ENCODE results near the gene FBXL17. TPM values are rescaled to one million over a fixed set of nuclear protein-coding genes. Genes with fewer than 3 reads are reported as not detected.
A peak's percentile ranks its signal among the peaks of the same experiment; 100 is the strongest.

FBXL17 gene
- total and polyA plus RNA-seq, 4 donors, result 30.0 to 58.0 (median 40.3) TPM

GRCh38 chr5:107935645-107936044, 446.3 kb downstream of the FBXL17 start:
- no CpG with 5 or more reads among the region's 1 CpG for WGBS (ENCODE audit: insufficient coverage)
- H3K4me3 ChIP-seq (ENCODE audit: low read depth, low read length), result no peak overlapping the region

GRCh38 chr5:107933326-107933725, 448.6 kb downstream of the FBXL17 start:
- Histone ChIP-seq H3K9me3 (ENCODE audit: control insufficient read depth, insufficient read depth, low read length) (no peaks in the 10 kb centered on the region), H3K4me3 (ENCODE audit: low read depth, low read length) (no peak overlapping the region), H3K4me1 (ENCODE audit: control insufficient read depth, insufficient read depth, low read length) (no peaks in the 10 kb centered on the region), H3K27me3 (ENCODE audit: control insufficient read depth, insufficient read depth, low read length) (no peaks in the 10 kb centered on the region), H3K27ac (ENCODE audit: low read depth, low read length) (no peak overlapping the region), H3K36me3 (ENCODE audit: control insufficient read depth, insufficient read depth, low read length) (no peaks in the 10 kb centered on the region)
- DNase-seq (ENCODE audit: low read depth in 4 of 6, low spot score in 6 of 6), result no peak
- no CpG with 5 or more reads among the region's 3 CpGs for WGBS (ENCODE audit: insufficient coverage)

More at GRCh38 chr5:107935645-107936044, 446.3 kb downstream of the FBXL17 start:
- no peaks in the 10 kb centered on the region for H3K36me3 ChIP-seq (ENCODE audit: control insufficient read depth, insufficient read depth, low read length)
- no peaks in the 10 kb centered on the region for H3K4me1 ChIP-seq (ENCODE audit: control insufficient read depth, insufficient read depth, low read length)
- peak in 2 of 6 donors; percentile 22 to 60 for DNase-seq (ENCODE audit: low read depth in 4 of 6, low spot score in 6 of 6)
- H3K9me3 ChIP-seq (ENCODE audit: control insufficient read depth, insufficient read depth, low read length), result no peaks in the 10 kb centered on the region
- H3K27ac ChIP-seq (ENCODE audit: low read depth, low read length), result no peak overlapping the region
- no peaks in the 10 kb centered on the region for H3K27me3 ChIP-seq (ENCODE audit: control insufficient read depth, insufficient read depth, low read length)

- H3K4me3 ChIP-seq (ENCODE audit: low read depth, low read length), result no peak overlapping the region
- no peaks in the 10 kb centered on the region for H3K9me3 ChIP-seq (ENCODE audit: control insufficient read depth, insufficient read depth, low read length)
- H3K36me3 ChIP-seq (ENCODE audit: control insufficient read depth, insufficient read depth, low read length), result no peaks in the 10 kb centered on the region
- no peaks in the 10 kb centered on the region for H3K27me3 ChIP-seq (ENCODE audit: control insufficient read depth, insufficient read depth, low read length)
- no peak overlapping the region for H3K27ac ChIP-seq (ENCODE audit: low read depth, low read length)
- 60% methylated on average over 1 of the region's 1 CpG for WGBS (ENCODE audit: insufficient coverage)
- no peak for DNase-seq (ENCODE audit: low read depth in 4 of 6, low spot score in 6 of 6)
- H3K4me1 ChIP-seq (ENCODE audit: control insufficient read depth, insufficient read depth, low read length), result no peaks in the 10 kb centered on the region
Observed at GRCh38 chr5:107930891-107931290, 451.0 kb downstream of the FBXL17 start.

- no peaks in the 10 kb centered on the region for H3K36me3 ChIP-seq (ENCODE audit: control insufficient read depth, insufficient read depth, low read length)
- H3K27me3 ChIP-seq (ENCODE audit: control insufficient read depth, insufficient read depth, low read length), result no peaks in the 10 kb centered on the region
- WGBS (ENCODE audit: insufficient coverage), result 89% methylated on average over 3 of the region's 3 CpGs
- no peak overlapping the region for H3K4me3 ChIP-seq (ENCODE audit: low read depth, low read length)
- H3K9me3 ChIP-seq (ENCODE audit: control insufficient read depth, insufficient read depth, low read length), result no peaks in the 10 kb centered on the region
- H3K27ac ChIP-seq (ENCODE audit: low read depth, low read length), result no peak overlapping the region
- H3K4me1 ChIP-seq (ENCODE audit: control insufficient read depth, insufficient read depth, low read length), result no peaks in the 10 kb centered on the region
- no peak for DNase-seq (ENCODE audit: low read depth in 4 of 6, low spot score in 6 of 6)
Observed at GRCh38 chr5:107930092-107930491, 451.8 kb downstream of the FBXL17 start.

- H3K27ac ChIP-seq (ENCODE audit: low read depth, low read length), result no peak overlapping the region
- no peaks in the 10 kb centered on the region for H3K4me1 ChIP-seq (ENCODE audit: control insufficient read depth, insufficient read depth, low read length)
- no peaks in the 10 kb centered on the region for H3K27me3 ChIP-seq (ENCODE audit: control insufficient read depth, insufficient read depth, low read length)
- H3K4me3 ChIP-seq (ENCODE audit: low read depth, low read length), result no peak overlapping the region
- H3K9me3 ChIP-seq (ENCODE audit: control insufficient read depth, insufficient read depth, low read length), result no peaks in the 10 kb centered on the region
- H3K36me3 ChIP-seq (ENCODE audit: control insufficient read depth, insufficient read depth, low read length), result no peaks in the 10 kb centered on the region
- DNase-seq (ENCODE audit: low read depth in 4 of 6, low spot score in 6 of 6), result no peak
Observed at GRCh38 chr5:107929080-107929479, 452.8 kb downstream of the FBXL17 start.

GRCh38 chr5:107926121-107926520, 455.8 kb downstream of the FBXL17 start:
- no peaks in the 10 kb centered on the region for H3K27me3 ChIP-seq (ENCODE audit: control insufficient read depth, insufficient read depth, low read length)
- no CpG with 5 or more reads among the region's 1 CpG for WGBS (ENCODE audit: insufficient coverage)
- H3K9me3 ChIP-seq (ENCODE audit: control insufficient read depth, insufficient read depth, low read length), result no peaks in the 10 kb centered on the region
- H3K36me3 ChIP-seq (ENCODE audit: control insufficient read depth, insufficient read depth, low read length), result no peaks in the 10 kb centered on the region
- DNase-seq (ENCODE audit: low read depth in 4 of 6, low spot score in 6 of 6), result no peak
- H3K4me1 ChIP-seq (ENCODE audit: control insufficient read depth, insufficient read depth, low read length), result no peaks in the 10 kb centered on the region
- H3K4me3 ChIP-seq (ENCODE audit: low read depth, low read length), result no peak overlapping the region
- H3K27ac ChIP-seq (ENCODE audit: low read depth, low read length), result no peak overlapping the region

GRCh38 chr5:107925200-107925599, 456.7 kb downstream of the FBXL17 start:
- WGBS (ENCODE audit: insufficient coverage), result 94% methylated on average over 2 of the region's 4 CpGs
- H3K36me3 ChIP-seq (ENCODE audit: control insufficient read depth, insufficient read depth, low read length), result no peaks in the 10 kb centered on the region
- no peak overlapping the region for H3K4me3 ChIP-seq (ENCODE audit: low read depth, low read length)
- no peaks in the 10 kb centered on the region for H3K9me3 ChIP-seq (ENCODE audit: control insufficient read depth, insufficient read depth, low read length)
- no peak for DNase-seq (ENCODE audit: low read depth in 4 of 6, low spot score in 6 of 6)
- no peak overlapping the region for H3K27ac ChIP-seq (ENCODE audit: low read depth, low read length)
- no peaks in the 10 kb centered on the region for H3K4me1 ChIP-seq (ENCODE audit: control insufficient read depth, insufficient read depth, low read length)
- H3K27me3 ChIP-seq (ENCODE audit: control insufficient read depth, insufficient read depth, low read length), result no peaks in the 10 kb centered on the region

GRCh38 chr5:107919969-107920368, 461.9 kb downstream of the FBXL17 start:
- DNase-seq (ENCODE audit: low read depth in 4 of 6, low spot score in 6 of 6), result no peak
- no peaks in the 10 kb centered on the region for H3K9me3 ChIP-seq (ENCODE audit: control insufficient read depth, insufficient read depth, low read length)
- H3K4me1 ChIP-seq (ENCODE audit: control insufficient read depth, insufficient read depth, low read length), result no peaks in the 10 kb centered on the region
- H3K27ac ChIP-seq (ENCODE audit: low read depth, low read length), result no peak overlapping the region
- no CpG with 5 or more reads among the region's 6 CpGs for WGBS (ENCODE audit: insufficient coverage)
- no peaks in the 10 kb centered on the region for H3K27me3 ChIP-seq (ENCODE audit: control insufficient read depth, insufficient read depth, low read length)
- no peak overlapping the region for H3K4me3 ChIP-seq (ENCODE audit: low read depth, low read length)
- H3K36me3 ChIP-seq (ENCODE audit: control insufficient read depth, insufficient read depth, low read length), result no peaks in the 10 kb centered on the region

GRCh38 chr5:107919361-107919760, 462.5 kb downstream of the FBXL17 start:
- Histone ChIP-seq H3K9me3 (ENCODE audit: control insufficient read depth, insufficient read depth, low read length) (no peaks in the 10 kb centered on the region), H3K36me3 (ENCODE audit: control insufficient read depth, insufficient read depth, low read length) (no peaks in the 10 kb centered on the region), H3K27me3 (ENCODE audit: control insufficient read depth, insufficient read depth, low read length) (no peaks in the 10 kb centered on the region), H3K4me3 (ENCODE audit: low read depth, low read length) (no peak overlapping the region), H3K27ac (ENCODE audit: low read depth, low read length) (no peak overlapping the region), H3K4me1 (ENCODE audit: control insufficient read depth, insufficient read depth, low read length) (no peaks in the 10 kb centered on the region)
- DNase-seq (ENCODE audit: low read depth in 4 of 6, low spot score in 6 of 6), result no peak
- WGBS (ENCODE audit: insufficient coverage), result 99% methylated on average over 4 of the region's 4 CpGs

GRCh38 chr5:107917983-107918382, 463.9 kb downstream of the FBXL17 start:
- no peaks in the 10 kb centered on the region for H3K9me3 ChIP-seq (ENCODE audit: control insufficient read depth, insufficient read depth, low read length)
- no peak overlapping the region for H3K27ac ChIP-seq (ENCODE audit: low read depth, low read length)
- H3K36me3 ChIP-seq (ENCODE audit: control insufficient read depth, insufficient read depth, low read length), result no peaks in the 10 kb centered on the region
- H3K27me3 ChIP-seq (ENCODE audit: control insufficient read depth, insufficient read depth, low read length), result no peaks in the 10 kb centered on the region
- H3K4me1 ChIP-seq (ENCODE audit: control insufficient read depth, insufficient read depth, low read length), result no peaks in the 10 kb centered on the region
- DNase-seq (ENCODE audit: low read depth in 4 of 6, low spot score in 6 of 6), result no peak
- WGBS (ENCODE audit: insufficient coverage), result 83% methylated on average over 1 of the region's 3 CpGs
- no peak overlapping the region for H3K4me3 ChIP-seq (ENCODE audit: low read depth, low read length)
